Testis (tissue), 2 donors: ENCODE data around the gene CSH2.

Source experiments
- POLR2A ChIP-seq: fragments of 450-650 bp; IDR thresholded peaks from one replicate; pipeline ENCODE4 v1.6.1; 2017; ENCODE audit warnings: antibody characterized with exemption, mild to moderate bottlenecking, moderate library complexity
- TF ChIP-seq, protein P1 (sequence below), 3 experiments: fragments of 450-650 bp in 2 of 3; fragments of 200-600 bp in 1 of 3; sonication (generic) in 1 of 3; IDR thresholded peaks; one replicate each; pipeline ENCODE4 v1.5.1; 2016 to 2019; ENCODE audit warnings: antibody characterized with exemption in 3 of 3, mild to moderate bottlenecking in 2 of 3, moderate library complexity in 1 of 3

- TF ChIP-seq, protein P1, sequence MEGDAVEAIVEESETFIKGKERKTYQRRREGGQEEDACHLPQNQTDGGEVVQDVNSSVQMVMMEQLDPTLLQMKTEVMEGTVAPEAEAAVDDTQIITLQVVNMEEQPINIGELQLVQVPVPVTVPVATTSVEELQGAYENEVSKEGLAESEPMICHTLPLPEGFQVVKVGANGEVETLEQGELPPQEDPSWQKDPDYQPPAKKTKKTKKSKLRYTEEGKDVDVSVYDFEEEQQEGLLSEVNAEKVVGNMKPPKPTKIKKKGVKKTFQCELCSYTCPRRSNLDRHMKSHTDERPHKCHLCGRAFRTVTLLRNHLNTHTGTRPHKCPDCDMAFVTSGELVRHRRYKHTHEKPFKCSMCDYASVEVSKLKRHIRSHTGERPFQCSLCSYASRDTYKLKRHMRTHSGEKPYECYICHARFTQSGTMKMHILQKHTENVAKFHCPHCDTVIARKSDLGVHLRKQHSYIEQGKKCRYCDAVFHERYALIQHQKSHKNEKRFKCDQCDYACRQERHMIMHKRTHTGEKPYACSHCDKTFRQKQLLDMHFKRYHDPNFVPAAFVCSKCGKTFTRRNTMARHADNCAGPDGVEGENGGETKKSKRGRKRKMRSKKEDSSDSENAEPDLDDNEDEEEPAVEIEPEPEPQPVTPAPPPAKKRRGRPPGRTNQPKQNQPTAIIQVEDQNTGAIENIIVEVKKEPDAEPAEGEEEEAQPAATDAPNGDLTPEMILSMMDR (IDR thresholded peaks at IDR 0.05), result no peak
- no peak for TF ChIP-seq POLR2A
Measured at GRCh38 chr17:63833026-63833740, 40.3 kb downstream of the CSH2 start.
